Measurements from ENCODE around the gene FAM53B.

Gene FAM53B

GRCh38 chr10:124665558-124665957, 78.6 kb downstream of the FAM53B start:
- H3K4me3 ChIP-seq (ENCODE audit: control insufficient read depth, low read depth, low read length) = no peak overlapping the region
- DNase-seq (ENCODE audit: low read depth) = no peak
- TF ChIP-seq CTCF (IDR thresholded peaks at IDR 0.05; ENCODE audit: control insufficient read depth, insufficient read depth, low read depth, low read length, missing control alignments) = no peak

- H3K4me3 ChIP-seq (ENCODE audit: control insufficient read depth, low read depth, low read length) = no peak overlapping the region
- no peak for DNase-seq (ENCODE audit: low read depth)
- TF ChIP-seq CTCF (IDR thresholded peaks at IDR 0.05; ENCODE audit: control insufficient read depth, insufficient read depth, low read depth, low read length, missing control alignments) = no peak
Observed at GRCh38 chr10:124665091-124665490, 79.1 kb downstream of the FAM53B start.

GRCh38 chr10:124663766-124664360, 80.3 kb downstream of the FAM53B start:
- TF ChIP-seq CTCF (IDR thresholded peaks at IDR 0.05; ENCODE audit: control insufficient read depth, insufficient read depth, low read depth, low read length, missing control alignments) = no peak
- H3K4me3 ChIP-seq (ENCODE audit: control insufficient read depth, low read depth, low read length) = no peak overlapping the region
- no peak for DNase-seq (ENCODE audit: low read depth)

- H3K4me3 ChIP-seq (ENCODE audit: control insufficient read depth, low read depth, low read length) = no peak overlapping the region
- no peak for DNase-seq (ENCODE audit: low read depth)
- TF ChIP-seq CTCF (IDR thresholded peaks at IDR 0.05; ENCODE audit: control insufficient read depth, insufficient read depth, low read depth, low read length, missing control alignments) = no peak
Observed at GRCh38 chr10:124663228-124663627, 81.0 kb downstream of the FAM53B start.

- no peak for DNase-seq (ENCODE audit: low read depth)
- no peak for TF ChIP-seq CTCF (IDR thresholded peaks at IDR 0.05; ENCODE audit: control insufficient read depth, insufficient read depth, low read depth, low read length, missing control alignments)
- H3K4me3 ChIP-seq (ENCODE audit: control insufficient read depth, low read depth, low read length) = no peak overlapping the region
Observed at GRCh38 chr10:124661660-124662180, 82.5 kb downstream of the FAM53B start.

GRCh38 chr10:124660404-124661125, 83.6 kb downstream of the FAM53B start:
- no peak for DNase-seq (ENCODE audit: low read depth)
- no peak for TF ChIP-seq CTCF (IDR thresholded peaks at IDR 0.05; ENCODE audit: control insufficient read depth, insufficient read depth, low read depth, low read length, missing control alignments)
- no peak overlapping the region for H3K4me3 ChIP-seq (ENCODE audit: control insufficient read depth, low read depth, low read length)
